GM18909 (cell line): ENCODE results near the gene ADAM33.

Experiments
- ATAC-seq: cut with Tn5 transposase; IDR thresholded peaks from one replicate; pipeline ENCODE4 v1.9.1; 2021; ENCODE audit warnings: mild to moderate bottlenecking; ENCODE audit not compliant: unreplicated experiment, poor library complexity

The ADAM33 gene

GRCh38 chr20:3651204-3651962 lies 30.4 kb downstream of the ADAM33 start:
- no peak for ATAC-seq

- ATAC-seq = no peak
Measured at GRCh38 chr20:3648951-3649350, 32.9 kb downstream of the ADAM33 start.

GRCh38 chr20:3647473-3647872 lies 34.3 kb downstream of the ADAM33 start:
- ATAC-seq = no peak

- no peak for ATAC-seq
Measured at GRCh38 chr20:3646651-3647050, 35.2 kb downstream of the ADAM33 start.

- no peak for ATAC-seq
Measured at GRCh38 chr20:3646067-3646440, 35.8 kb downstream of the ADAM33 start.

- no peak for ATAC-seq
Measured at GRCh38 chr20:3645309-3646066, 36.3 kb downstream of the ADAM33 start.

- no peak for ATAC-seq
Measured at GRCh38 chr20:3640259-3640658, 41.6 kb downstream of the ADAM33 start.

- no peak for ATAC-seq
Measured at GRCh38 chr20:3635346-3635745, 46.5 kb downstream of the ADAM33 start.

GRCh38 chr20:3633913-3634478 lies 47.8 kb downstream of the ADAM33 start:
- no peak for ATAC-seq

GRCh38 chr20:3632311-3633004 lies 49.4 kb downstream of the ADAM33 start:
- ATAC-seq = no peak

GRCh38 chr20:3631534-3631933 lies 50.3 kb downstream of the ADAM33 start:
- no peak for ATAC-seq

- no peak for ATAC-seq
Measured at GRCh38 chr20:3630429-3630828, 51.4 kb downstream of the ADAM33 start.

- no peak for ATAC-seq
Measured at GRCh38 chr20:3629893-3630292, 51.9 kb downstream of the ADAM33 start.

GRCh38 chr20:3628502-3629314 lies 53.1 kb downstream of the ADAM33 start:
- no peak for ATAC-seq

- no peak for ATAC-seq
Measured at GRCh38 chr20:3627476-3627875, 54.3 kb downstream of the ADAM33 start.

- no peak for ATAC-seq
Measured at GRCh38 chr20:3622406-3622805, 59.4 kb downstream of the ADAM33 start.

- no peak for ATAC-seq
Measured at GRCh38 chr20:3621111-3621510, 60.7 kb downstream of the ADAM33 start.
